Fibroblast of lung (primary cell): ENCODE measurements around the gene TGM6. TPM values are rescaled to one million over a fixed set of nuclear protein-coding genes. Genes with fewer than 3 reads are reported as not detected.

ENCODE experiments used
- DNase-seq, 2 donors: peaks; one replicate each; pipeline versions ENCODE4 v3.0.0 to v3.0.0-alpha.2; 2010; ENCODE audit warnings: low read depth in 2 of 2
- H2AFZ ChIP-seq: 2 replicates; pipeline ENCODE4 v1.5.1; 2012; ENCODE audit warnings: low read length, control low read depth, inconsistent platforms
- H3K27ac ChIP-seq: 2 replicates; pipeline ENCODE4 v1.5.1; 2011; ENCODE audit warnings: low read length, control low read depth; ENCODE audit not compliant: insufficient read depth
- H3K27me3 ChIP-seq: 2 replicates; pipeline ENCODE4 v1.5.1; 2011; ENCODE audit warnings: mild to moderate bottlenecking, low read length; ENCODE audit not compliant: control insufficient read depth, insufficient read depth
- H3K36me3 ChIP-seq: 2 replicates; pipeline ENCODE4 v1.5.1; 2011; ENCODE audit warnings: low read length; ENCODE audit not compliant: control insufficient read depth, insufficient read depth
- H3K4me1 ChIP-seq: 2 replicates; pipeline ENCODE4 v1.5.1; 2011; ENCODE audit warnings: low read length; ENCODE audit not compliant: control insufficient read depth, insufficient read depth; ENCODE audit errors: extremely low read depth
- H3K4me2 ChIP-seq: 2 replicates; pipeline ENCODE4 v1.5.1; 2011; ENCODE audit warnings: low read length, control low read depth; ENCODE audit not compliant: insufficient read depth; ENCODE audit errors: extremely low read depth
- H3K4me3 ChIP-seq, 4 experiments: fragments of 200-600 bp in 1 of 4; sonication (generic) in 1 of 4; replicated peaks in 1 of 4; 2 replicates each; pipeline ENCODE4 v1.5.1; 2011 to 2016; ENCODE audit warnings: low read length in 4 of 4, low read depth in 3 of 4, mild to moderate bottlenecking in 3 of 4, control low read depth in 2 of 4, inconsistent platforms in 1 of 4, mixed read lengths in 1 of 4; ENCODE audit not compliant: insufficient read depth in 1 of 4; ENCODE audit errors: control extremely low read depth in 1 of 4
- H3K79me2 ChIP-seq: 2 replicates; pipeline ENCODE4 v1.5.1; 2012; ENCODE audit warnings: mild to moderate bottlenecking, low read length, inconsistent platforms; ENCODE audit not compliant: control insufficient read depth, insufficient read depth
- H3K9ac ChIP-seq: 2 replicates; pipeline ENCODE4 v1.5.1; 2011; ENCODE audit warnings: mild to moderate bottlenecking, low read length, control low read depth; ENCODE audit not compliant: insufficient read depth
- H3K9me3 ChIP-seq: 2 replicates; pipeline ENCODE4 v1.5.1; 2012; ENCODE audit warnings: low read depth, low read length; ENCODE audit not compliant: control insufficient read depth, insufficient read depth
- H4K20me1 ChIP-seq: 2 replicates; pipeline ENCODE4 v1.5.1; 2011; ENCODE audit warnings: low read length; ENCODE audit not compliant: control insufficient read depth, insufficient read depth; ENCODE audit errors: extremely low read depth
- CTCF ChIP-seq, 2 donors: IDR thresholded peaks in 1 of 2; conservative IDR thresholded peaks in 1 of 2; 1 replicate in 1 of 2; 2 replicates in 1 of 2; pipeline ENCODE4 v1.5.1; 2011 to 2012; ENCODE audit warnings: low read length in 2 of 2, control low read depth in 1 of 2, inconsistent platforms in 1 of 2, low read depth in 1 of 2, mild to moderate bottlenecking in 1 of 2
- EZH2 ChIP-seq: IDR thresholded peaks from 2 replicates; pipeline ENCODE4 v1.5.1; 2012; ENCODE audit warnings: low read length, control low read depth, mild to moderate bottlenecking; ENCODE audit errors: missing control alignments
- polyA plus RNA-seq, 2 donors: library from polyadenylated mRNA; depleted of rRNA in 1 of 2; stranded (reverse) in 1 of 2; unstranded in 1 of 2; fragments of >200 nt; gene quantifications; 2 replicates each; pipeline ENCODE4 v1.2.1, GENCODE V29; 2011 to 2012; ENCODE audit warnings: missing spikeins in 1 of 2
- total RNA-seq: library from RNA; depleted of rRNA; stranded (reverse); fragments of >200 nt; gene quantifications from 2 replicates; pipeline ENCODE4 v1.2.1, GENCODE V29; 2014

Gene TGM6
- total and polyA plus RNA-seq, 2 donors (not counting 1 experiment from before 2014, with no cell fraction given): not detected

GRCh38 chr20:2395136-2395535 is 14.4 kb downstream of the TGM6 start:
- Histone ChIP-seq H4K20me1 (no peaks in the 10 kb centered on the region), H3K4me3 (no peak overlapping the region), H3K27me3 (no peaks in the 10 kb centered on the region), H3K9me3 (no peaks in the 10 kb centered on the region), H3K9ac (no peak overlapping the region), H3K4me1 (no peaks in the 10 kb centered on the region), H3K36me3 (no peaks in the 10 kb centered on the region), H3K27ac (no peak overlapping the region), H2AFZ (no peak overlapping the region), H3K79me2 (no peaks in the 10 kb centered on the region), H3K4me2 (no peak overlapping the region)
- DNase-seq: no peak
- TF ChIP-seq CTCF (conservative IDR thresholded peaks at IDR 0.05 in 1 of 2, IDR thresholded peaks at IDR 0.05 in 1 of 2; ENCODE audit: low read depth in 1 of 2, low read length in 2 of 2): no peak
- no peak for TF ChIP-seq EZH2

- Histone ChIP-seq H2AFZ (no peak overlapping the region), H3K36me3 (no peaks in the 10 kb centered on the region), H3K4me2 (no peak overlapping the region), H3K27me3 (no peaks in the 10 kb centered on the region), H3K9ac (no peak overlapping the region), H3K4me3 (no peak overlapping the region), H3K9me3 (no peaks in the 10 kb centered on the region), H3K27ac (no peak overlapping the region), H3K79me2 (no peaks in the 10 kb centered on the region), H4K20me1 (no peaks in the 10 kb centered on the region), H3K4me1 (no peaks in the 10 kb centered on the region)
- no peak for TF ChIP-seq EZH2
- TF ChIP-seq CTCF (conservative IDR thresholded peaks at IDR 0.05 in 1 of 2, IDR thresholded peaks at IDR 0.05 in 1 of 2; ENCODE audit: low read depth in 1 of 2, low read length in 2 of 2): no peak
- no peak for DNase-seq
Observed at GRCh38 chr20:2396241-2396814, 15.6 kb downstream of the TGM6 start.

- H3K4me3 ChIP-seq: no peak overlapping the region
- TF ChIP-seq EZH2 (no peak), CTCF (conservative IDR thresholded peaks at IDR 0.05 in 1 of 2, IDR thresholded peaks at IDR 0.05 in 1 of 2; ENCODE audit: low read depth in 1 of 2, low read length in 2 of 2) (no peak)
- DNase-seq: no peak
- H3K36me3 ChIP-seq: no peaks in the 10 kb centered on the region
- H3K27ac ChIP-seq: no peak overlapping the region
- no peaks in the 10 kb centered on the region for H3K9me3 ChIP-seq
- no peaks in the 10 kb centered on the region for H3K27me3 ChIP-seq
- no peak overlapping the region for H2AFZ ChIP-seq
- no peak overlapping the region for H3K4me2 ChIP-seq
- H4K20me1 ChIP-seq: no peaks in the 10 kb centered on the region
- H3K4me1 ChIP-seq: no peaks in the 10 kb centered on the region
- H3K79me2 ChIP-seq: no peaks in the 10 kb centered on the region
- H3K9ac ChIP-seq: no peak overlapping the region
Observed at GRCh38 chr20:2397091-2397490, 16.4 kb downstream of the TGM6 start.
